ENCODE results near the gene ADGRV1.

Gene ADGRV1

DNA sequence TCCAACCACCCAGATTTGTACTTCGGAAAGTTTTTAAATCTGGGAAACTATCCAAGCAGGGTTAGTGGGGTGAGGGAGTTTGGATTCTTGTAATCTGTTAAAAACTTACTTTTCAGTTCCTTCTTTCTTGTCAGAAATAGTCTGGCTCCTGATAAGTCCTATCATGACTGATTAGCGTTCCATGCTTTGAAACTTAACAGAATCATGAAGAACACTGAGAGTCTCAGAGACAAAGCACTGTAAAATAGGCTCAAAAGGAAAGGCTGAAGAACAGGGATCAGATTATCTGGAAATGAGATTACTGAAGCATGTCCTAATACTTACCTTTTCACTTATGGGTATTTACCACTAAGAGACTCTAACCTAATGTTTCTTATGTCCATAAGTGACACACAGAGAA is 582.1 kb downstream of the ADGRV1 start:
- no peak overlapping the region for H3K4me3 ChIP-seq (ENCODE audit: low read depth, low read length)
- no peak for DNase-seq (ENCODE audit: low read depth)
- TF ChIP-seq MYC (IDR thresholded peaks at IDR 0.05; ENCODE audit: low read depth, low read length) (no peak), POLR2A (IDR thresholded peaks at IDR 0.05; ENCODE audit: extremely low read depth, insufficient read length) (no peak)
- TF ChIP-seq, protein P1, sequence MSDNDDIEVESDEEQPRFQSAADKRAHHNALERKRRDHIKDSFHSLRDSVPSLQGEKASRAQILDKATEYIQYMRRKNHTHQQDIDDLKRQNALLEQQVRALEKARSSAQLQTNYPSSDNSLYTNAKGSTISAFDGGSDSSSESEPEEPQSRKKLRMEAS (IDR thresholded peaks at IDR 0.05; ENCODE audit: low read depth, low read length) = no peak
- TF ChIP-seq, protein P2, sequence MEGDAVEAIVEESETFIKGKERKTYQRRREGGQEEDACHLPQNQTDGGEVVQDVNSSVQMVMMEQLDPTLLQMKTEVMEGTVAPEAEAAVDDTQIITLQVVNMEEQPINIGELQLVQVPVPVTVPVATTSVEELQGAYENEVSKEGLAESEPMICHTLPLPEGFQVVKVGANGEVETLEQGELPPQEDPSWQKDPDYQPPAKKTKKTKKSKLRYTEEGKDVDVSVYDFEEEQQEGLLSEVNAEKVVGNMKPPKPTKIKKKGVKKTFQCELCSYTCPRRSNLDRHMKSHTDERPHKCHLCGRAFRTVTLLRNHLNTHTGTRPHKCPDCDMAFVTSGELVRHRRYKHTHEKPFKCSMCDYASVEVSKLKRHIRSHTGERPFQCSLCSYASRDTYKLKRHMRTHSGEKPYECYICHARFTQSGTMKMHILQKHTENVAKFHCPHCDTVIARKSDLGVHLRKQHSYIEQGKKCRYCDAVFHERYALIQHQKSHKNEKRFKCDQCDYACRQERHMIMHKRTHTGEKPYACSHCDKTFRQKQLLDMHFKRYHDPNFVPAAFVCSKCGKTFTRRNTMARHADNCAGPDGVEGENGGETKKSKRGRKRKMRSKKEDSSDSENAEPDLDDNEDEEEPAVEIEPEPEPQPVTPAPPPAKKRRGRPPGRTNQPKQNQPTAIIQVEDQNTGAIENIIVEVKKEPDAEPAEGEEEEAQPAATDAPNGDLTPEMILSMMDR (IDR thresholded peaks at IDR 0.05; ENCODE audit: low read depth, low read length) = no peak

DNA sequence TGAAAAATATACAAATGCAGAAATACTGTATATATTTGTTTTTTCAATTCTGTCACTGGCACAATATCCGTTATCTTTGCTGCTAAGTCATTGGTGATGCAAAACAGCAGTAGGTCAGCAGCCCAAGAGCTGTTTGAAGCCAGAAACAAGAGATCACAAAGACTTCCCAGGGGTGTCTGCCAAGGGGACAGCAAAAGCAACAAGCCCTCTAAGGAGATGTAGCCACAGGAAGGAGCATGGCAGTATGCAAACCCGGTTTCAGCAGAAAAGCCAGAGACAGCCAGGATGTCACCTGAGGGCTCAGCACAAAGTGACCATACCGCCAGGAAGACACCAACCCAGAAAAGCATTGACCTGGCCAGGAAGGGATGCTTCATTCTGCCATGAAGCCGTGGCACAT is 583.0 kb downstream of the ADGRV1 start:
- no peak for DNase-seq (ENCODE audit: low read depth)
- no peak overlapping the region for H3K4me3 ChIP-seq (ENCODE audit: low read depth, low read length)
- TF ChIP-seq MYC (IDR thresholded peaks at IDR 0.05; ENCODE audit: low read depth, low read length) (no peak), POLR2A (IDR thresholded peaks at IDR 0.05; ENCODE audit: extremely low read depth, insufficient read length) (no peak)
- TF ChIP-seq, protein P1 (IDR thresholded peaks at IDR 0.05; ENCODE audit: low read depth, low read length) = no peak
- TF ChIP-seq, protein P2 (IDR thresholded peaks at IDR 0.05; ENCODE audit: low read depth, low read length) = no peak

DNA sequence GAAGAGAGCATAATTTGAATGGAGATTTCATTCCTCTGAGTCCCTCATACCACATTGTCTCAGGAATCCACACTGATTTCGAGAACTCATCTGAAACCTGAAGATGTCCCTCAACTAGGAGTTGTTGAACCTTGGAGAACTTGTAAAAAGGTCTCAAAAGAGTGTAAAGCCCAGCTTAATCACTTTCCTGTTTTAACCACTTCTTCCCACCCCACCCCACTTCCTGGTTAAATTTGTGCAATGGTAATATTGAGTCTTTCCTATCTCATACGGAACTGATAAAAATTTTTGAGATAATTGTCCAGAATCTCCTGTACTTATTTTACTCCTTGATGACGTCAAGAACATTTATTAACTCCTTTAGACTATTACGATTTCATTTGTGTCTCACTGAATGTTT is 583.8 kb downstream of the ADGRV1 start:
- TF ChIP-seq, protein P1 (IDR thresholded peaks at IDR 0.05; ENCODE audit: low read depth, low read length) = no peak
- TF ChIP-seq, protein P2 (IDR thresholded peaks at IDR 0.05; ENCODE audit: low read depth, low read length) = no peak
- TF ChIP-seq MYC (IDR thresholded peaks at IDR 0.05; ENCODE audit: low read depth, low read length) (no peak), POLR2A (IDR thresholded peaks at IDR 0.05; ENCODE audit: extremely low read depth, insufficient read length) (no peak)
- DNase-seq (ENCODE audit: low read depth) = peak; percentile 31
- no peak overlapping the region for H3K4me3 ChIP-seq (ENCODE audit: low read depth, low read length)

DNA sequence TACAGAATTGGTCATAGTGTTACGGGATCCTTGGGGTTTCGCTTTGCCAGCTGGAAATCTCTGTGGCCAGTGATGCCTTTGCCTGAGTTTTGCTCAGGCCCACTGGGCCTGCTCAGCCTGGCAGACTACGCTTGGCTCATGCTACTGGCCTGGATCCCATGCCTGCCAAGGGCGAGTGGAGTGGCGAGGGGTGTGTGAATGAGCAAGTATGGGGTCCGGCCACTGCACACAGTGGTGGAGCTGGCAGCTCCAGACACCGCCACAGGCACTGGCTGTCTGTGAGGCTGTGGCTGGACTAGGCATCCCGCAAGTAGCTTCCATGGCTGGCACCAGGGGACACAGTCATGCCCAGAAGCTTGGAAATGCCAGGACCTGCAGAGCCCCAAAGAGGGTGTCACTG is 584.2 kb downstream of the ADGRV1 start:
- DNase-seq (ENCODE audit: low read depth) = no peak
- no peak overlapping the region for H3K4me3 ChIP-seq (ENCODE audit: low read depth, low read length)
- TF ChIP-seq, protein P2 (IDR thresholded peaks at IDR 0.05; ENCODE audit: low read depth, low read length) = no peak
- TF ChIP-seq, protein P1 (IDR thresholded peaks at IDR 0.05; ENCODE audit: low read depth, low read length) = no peak

DNA sequence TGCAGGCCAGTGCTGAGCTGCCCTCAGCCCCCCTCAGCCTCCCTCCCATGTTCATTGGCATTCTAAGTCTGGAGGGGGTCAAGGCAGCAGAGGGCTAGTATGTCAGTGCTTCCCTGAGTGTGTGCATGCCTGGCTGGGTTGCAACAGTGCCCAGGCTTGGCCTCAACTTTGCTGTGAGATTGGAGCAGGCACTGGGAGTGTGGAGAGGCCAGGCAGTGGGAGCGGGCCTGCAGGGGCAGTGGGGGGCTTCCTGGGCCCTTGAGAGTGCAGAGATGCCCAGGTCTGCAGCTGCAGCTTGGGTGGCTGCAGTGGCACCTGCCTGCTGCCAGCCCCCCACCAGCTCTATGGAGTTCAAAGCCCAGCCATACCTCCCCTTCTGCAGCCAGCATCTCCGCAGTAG is 585.2 kb downstream of the ADGRV1 start:
- TF ChIP-seq, protein P2 (IDR thresholded peaks at IDR 0.05; ENCODE audit: low read depth, low read length) = no peak
- TF ChIP-seq MYC (IDR thresholded peaks at IDR 0.05; ENCODE audit: low read depth, low read length) (no peak), POLR2A (IDR thresholded peaks at IDR 0.05; ENCODE audit: extremely low read depth, insufficient read length) (no peak)
- TF ChIP-seq, protein P1 (IDR thresholded peaks at IDR 0.05; ENCODE audit: low read depth, low read length) = no peak
- DNase-seq (ENCODE audit: low read depth) = no peak

More for the DNA sequence above, 585.2 kb downstream of the ADGRV1 start:
- H3K4me3 ChIP-seq (ENCODE audit: low read depth, low read length) = no peak overlapping the region

All from NB4 (cell line).